Sigmoid colon (tissue), 3 donors: ENCODE results near the gene DNER.

Experiments used
- CTCF ChIP-seq, 4 experiments: fragments of 450-650 bp in 3 of 4; fragments of 200-600 bp in 1 of 4; IDR thresholded peaks; one replicate each; pipeline ENCODE4 v1.5.1; 2016 to 2019; ENCODE audit warnings: antibody characterized with exemption in 4 of 4, mild to moderate bottlenecking in 3 of 4, moderate library complexity in 2 of 4
- POLR2A ChIP-seq, 2 donors: fragments of 450-650 bp; IDR thresholded peaks; one replicate each; pipeline ENCODE4 v1.6.1; 2016; ENCODE audit warnings: antibody characterized with exemption in 2 of 2, mild to moderate bottlenecking in 2 of 2, moderate library complexity in 2 of 2

GRCh38 chr2:229330952-229331351, 383.4 kb downstream of the DNER start:
- no peak for TF ChIP-seq POLR2A (IDR thresholded peaks at IDR 0.05)
- no peak for TF ChIP-seq CTCF (IDR thresholded peaks at IDR 0.05)
